NCI-H2196 treated with DMSO at 0.1 percent for 48 hours (cell line): ENCODE measurements around the gene PUM1.
A peak's percentile ranks its signal among the peaks of the same experiment; 100 is the strongest.

ENCODE experiments used
- DNase-seq: peaks from one replicate; lab custom pipeline; 2025; ENCODE audit not compliant: unreplicated experiment; lab: John Stamatoyannopoulos, UW

Gene PUM1

GRCh38 chr1:30934613-30935012, 130.9 kb downstream of the PUM1 start:
- DNase-seq, result no peak

GRCh38 chr1:30933874-30934252, 131.7 kb downstream of the PUM1 start:
- no peak for DNase-seq

- DNase-seq, result no peak
Measured at GRCh38 chr1:30930631-30931173, 134.8 kb downstream of the PUM1 start.

- no peak for DNase-seq
Measured at GRCh38 chr1:30929944-30930525, 135.5 kb downstream of the PUM1 start.

GRCh38 chr1:30929135-30929889, 136.2 kb downstream of the PUM1 start:
- DNase-seq, result peak; percentile 27

GRCh38 chr1:30928789-30929134, 136.8 kb downstream of the PUM1 start:
- no peak for DNase-seq

GRCh38 chr1:30928171-30928570, 137.3 kb downstream of the PUM1 start:
- no peak for DNase-seq

GRCh38 chr1:30927448-30927847, 138.1 kb downstream of the PUM1 start:
- DNase-seq, result no peak

GRCh38 chr1:30923597-30923996, 141.9 kb downstream of the PUM1 start:
- DNase-seq, result no peak

- no peak for DNase-seq
Measured at GRCh38 chr1:30920827-30921226, 144.7 kb downstream of the PUM1 start.

GRCh38 chr1:30919025-30919881, 146.3 kb downstream of the PUM1 start:
- no peak for DNase-seq

- DNase-seq, result no peak
Measured at GRCh38 chr1:30916296-30916695, 149.2 kb downstream of the PUM1 start.

- no peak for DNase-seq
Measured at GRCh38 chr1:30915491-30916230, 149.9 kb downstream of the PUM1 start.

- DNase-seq, result no peak
Measured at GRCh38 chr1:30914931-30915330, 150.6 kb downstream of the PUM1 start.

GRCh38 chr1:30914587-30914922, 151.0 kb downstream of the PUM1 start:
- no peak for DNase-seq

- DNase-seq, result no peak
Measured at GRCh38 chr1:30912913-30913652, 152.4 kb downstream of the PUM1 start.

GRCh38 chr1:30912224-30912623, 153.3 kb downstream of the PUM1 start:
- no peak for DNase-seq

GRCh38 chr1:30911059-30911954, 154.2 kb downstream of the PUM1 start:
- peak; percentile 79 for DNase-seq

GRCh38 chr1:30909365-30910068, 156.0 kb downstream of the PUM1 start:
- no peak for DNase-seq
